ENCODE measurements around the gene EDRF1.
"Not testable (repeated sequence)": the region's sequence is repeated elsewhere in the genome, so short reads cannot be mapped to it uniquely, and the experiment has no call there.

The EDRF1 gene

GRCh38 chr10:125709553-125710474 is 9.7 kb upstream of the EDRF1 start:
- no peak for DNase-seq (ENCODE audit: low read depth)

- no peak for DNase-seq (ENCODE audit: low read depth)
Measured at GRCh38 chr10:125711110-125711750, 8.3 kb upstream of the EDRF1 start.

GRCh38 chr10:125714728-125715127 is 4.8 kb upstream of the EDRF1 start:
- not testable (repeated sequence) for DNase-seq (ENCODE audit: low read depth)

GRCh38 chr10:125720002-125720382 is 483 bp downstream of the EDRF1 start:
- DNase-seq (ENCODE audit: low read depth): no peak

DNA sequence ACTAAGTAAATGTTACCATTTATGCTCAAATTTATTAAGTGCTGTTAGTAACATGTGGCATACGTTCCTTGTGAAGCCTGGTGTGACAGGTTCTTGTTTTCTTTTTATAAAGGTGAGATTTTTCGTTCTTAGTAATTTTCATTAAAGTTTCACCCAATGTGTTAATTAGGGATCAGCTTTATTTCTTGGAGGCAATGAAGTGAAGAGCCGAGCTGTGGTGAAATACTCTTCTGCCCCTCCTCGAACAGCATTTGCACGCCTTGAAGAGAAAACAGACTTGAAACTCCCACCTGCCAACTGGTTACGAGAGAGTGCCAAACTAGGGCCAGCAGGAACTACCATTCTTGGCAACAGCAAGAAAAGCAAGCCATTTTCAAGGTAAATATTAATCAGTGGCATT is 1.5 kb downstream of the EDRF1 start:
- DNase-seq (ENCODE audit: low read depth): no peak

- DNase-seq (ENCODE audit: low read depth): no peak
Measured at GRCh38 chr10:125722811-125723210, 3.3 kb downstream of the EDRF1 start.

- DNase-seq (ENCODE audit: low read depth): no peak
Measured at GRCh38 chr10:125726914-125727313, 7.4 kb downstream of the EDRF1 start.

DNA sequence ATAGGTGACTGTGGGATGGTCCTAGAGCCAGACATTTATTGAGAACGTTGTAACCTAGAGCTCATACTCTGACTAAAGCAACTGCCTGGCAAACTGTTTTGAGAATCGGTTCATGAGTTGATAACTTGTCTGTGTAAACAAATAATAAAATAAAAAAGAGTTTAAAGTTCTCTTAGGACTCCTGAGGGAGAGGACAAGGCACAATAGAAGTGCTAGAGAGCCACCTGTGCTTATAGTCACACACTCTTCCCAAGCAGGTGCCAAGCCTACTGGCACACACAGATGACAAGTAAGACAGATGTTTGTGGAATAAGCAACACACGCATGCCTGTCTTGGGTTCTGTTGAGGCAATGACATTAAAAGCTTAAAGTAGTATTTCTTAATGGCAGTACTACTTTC is 7.9 kb downstream of the EDRF1 start:
- DNase-seq (ENCODE audit: low read depth): no peak

DNA sequence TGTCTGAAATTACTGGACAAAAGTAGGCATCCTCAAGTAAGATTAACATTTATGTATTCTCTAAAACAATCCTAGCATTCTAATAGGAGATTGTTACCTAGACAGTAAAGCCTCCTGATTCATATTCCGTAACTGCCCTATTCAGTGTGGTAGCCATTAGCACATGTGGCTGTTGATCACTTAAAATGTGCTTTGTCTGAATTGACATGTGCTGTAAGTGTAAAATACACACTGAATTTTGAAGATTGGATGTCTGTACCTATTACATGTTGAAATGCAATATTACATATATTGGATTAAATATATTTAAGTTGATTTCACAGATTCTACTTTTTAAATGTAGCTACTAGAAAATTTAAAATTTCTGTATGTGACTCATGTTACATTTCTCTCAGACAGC is 14.6 kb downstream of the EDRF1 start:
- DNase-seq (ENCODE audit: low read depth): no peak

- DNase-seq (ENCODE audit: low read depth): no peak
Measured at GRCh38 chr10:125734823-125735222, 15.3 kb downstream of the EDRF1 start.

GRCh38 chr10:125738206-125738605 is 18.7 kb downstream of the EDRF1 start:
- DNase-seq (ENCODE audit: low read depth): no peak

GRCh38 chr10:125739994-125740679 is 20.6 kb downstream of the EDRF1 start:
- no peak for DNase-seq (ENCODE audit: low read depth)

GRCh38 chr10:125742465-125742864 is 23.0 kb downstream of the EDRF1 start:
- no peak for DNase-seq (ENCODE audit: low read depth)

- DNase-seq (ENCODE audit: low read depth): no peak
Measured at GRCh38 chr10:125744909-125745308, 25.4 kb downstream of the EDRF1 start.

DNA sequence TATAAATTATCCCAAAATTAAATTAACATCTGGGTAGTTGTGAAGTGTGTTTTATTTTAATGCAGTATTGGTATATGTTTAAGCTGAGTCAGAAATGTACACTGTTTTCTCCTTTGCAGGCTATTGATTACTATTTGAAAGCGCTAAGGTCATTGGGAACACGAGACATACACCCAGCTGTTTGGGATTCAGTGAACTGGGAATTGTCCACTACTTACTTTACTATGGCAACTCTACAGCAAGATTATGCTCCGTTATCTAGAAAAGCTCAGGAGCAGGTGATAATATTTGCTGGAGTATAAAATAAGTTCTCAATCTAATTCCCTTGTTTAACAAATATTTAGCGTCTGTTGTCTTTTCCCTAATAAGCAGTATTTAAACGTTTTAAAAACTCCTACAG is 27.9 kb downstream of the EDRF1 start:
- no peak for DNase-seq (ENCODE audit: low read depth)

- no peak for DNase-seq (ENCODE audit: low read depth)
Measured at GRCh38 chr10:125756196-125756595, 36.7 kb downstream of the EDRF1 start.

DNA sequence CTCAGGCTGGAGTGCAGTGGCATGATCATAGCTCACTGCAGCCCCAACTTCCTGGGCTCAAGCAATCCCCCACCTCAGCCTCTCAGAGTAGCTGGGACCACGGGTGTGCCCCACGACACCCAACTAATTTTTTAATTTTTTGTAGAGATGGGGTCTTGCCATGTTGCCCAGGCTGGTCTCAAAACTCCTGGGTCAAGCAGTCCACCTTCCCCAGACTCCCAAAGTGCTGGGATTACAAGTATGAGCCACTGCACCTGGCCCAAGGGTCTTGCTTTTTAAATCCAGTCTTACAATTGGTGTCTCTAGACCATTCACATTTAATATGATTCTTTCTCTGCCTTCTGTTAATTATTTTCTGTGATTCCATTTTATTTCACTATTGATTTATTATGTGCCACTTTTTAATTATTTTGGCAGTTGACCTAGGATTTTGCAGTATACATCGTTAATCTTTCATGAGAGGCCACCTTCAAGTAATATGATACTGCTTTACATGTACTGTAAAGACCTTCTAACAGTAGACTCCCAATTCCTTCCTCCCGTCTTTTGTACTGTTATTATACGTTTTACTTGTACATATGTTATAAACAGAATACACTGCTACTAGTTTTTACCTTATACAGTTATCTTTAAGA is 37.5 kb downstream of the EDRF1 start:
- no peak for DNase-seq (ENCODE audit: low read depth)

GRCh38 chr10:125757742-125758141 is 38.2 kb downstream of the EDRF1 start:
- no peak for DNase-seq (ENCODE audit: low read depth)

DNA sequence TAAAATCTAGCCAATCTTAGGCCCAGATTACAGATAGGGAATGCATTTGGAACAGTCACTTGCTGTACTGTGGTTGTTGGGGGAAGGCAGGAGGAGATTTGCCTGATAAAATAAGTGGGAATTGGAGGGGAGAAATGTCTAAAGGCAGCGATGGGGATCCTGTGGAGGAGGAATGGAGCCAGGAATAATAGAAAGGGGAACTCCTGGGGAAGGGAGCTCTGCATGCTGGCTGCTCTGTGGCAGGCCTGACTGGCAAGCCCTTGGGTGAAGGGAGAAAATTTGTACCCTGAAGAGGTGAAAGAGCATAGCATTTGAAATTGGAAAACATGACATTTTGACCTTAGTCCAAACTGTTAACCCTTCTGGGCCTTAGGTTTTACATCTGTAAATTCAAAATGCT is 42.5 kb downstream of the EDRF1 start:
- no peak for DNase-seq (ENCODE audit: low read depth)

- no peak for DNase-seq (ENCODE audit: low read depth)
Measured at GRCh38 chr10:125762692-125763648, 43.5 kb downstream of the EDRF1 start.

- DNase-seq (ENCODE audit: low read depth): no peak
Measured at GRCh38 chr10:125765835-125766234, 46.3 kb downstream of the EDRF1 start.

All from stimulated activated CD8-positive, alpha-beta memory T cell treated with anti-CD3 and anti-CD28 coated beads, Interleukin-12 subunit alpha, Interleukin-12 subunit beta, amount 100 ng/mL, for 1 hour (primary cell).